ENCODE data around the gene SLC29A4. TPM values are rescaled to one million over a fixed set of nuclear protein-coding genes. Genes with fewer than 3 reads are reported as not detected.
A peak's percentile ranks its signal among the peaks of the same experiment; 100 is the strongest.

Gene SLC29A4
- total RNA-seq, 1 experiment from 2014 or later, result 38.9 TPM

- no peaks in the 10 kb centered on the region for H3K27me3 ChIP-seq (ENCODE audit: control insufficient read depth, insufficient read depth, low read length)
- 0 out of 2 replicates have a peak, but pooled peaks cover 5% of the 10 kb centered on the region for H3K4me1 ChIP-seq (ENCODE audit: control insufficient read depth, insufficient read depth, low read length)
- in situ Hi-C loops (cut with HindIII; ENCODE audit: low pct_unique_long_range_greater_than_20kb, low sequenced_read_pairs) (no loop called here), intact Hi-C loops (cut with micrococcal nuclease; ENCODE audit: unreplicated experiment) (no loop called here)
- H3K36me3 ChIP-seq (ENCODE audit: control insufficient read depth, insufficient read depth, low read length), result peaks cover 5% of the 10 kb centered on the region
- ATAC-seq (no peak), DNase-seq (ENCODE audit: low read depth, low spot score) (no peak)
- CTCF ChIA-PET, result no interaction called here
- H3K27ac ChIP-seq (ENCODE audit: low read length), result no peak overlapping the region
- no peak overlapping the region for H3K4me3 ChIP-seq (ENCODE audit: low read depth in 2 of 2, low read length in 2 of 2)
- POLR2A ChIA-PET, result no interaction called here
- BruUV-seq (replicated peaks), result no TSS peak
- H3K9me3 ChIP-seq (ENCODE audit: control insufficient read depth, insufficient read depth, low read depth, low read length), result no peaks in the 10 kb centered on the region
- TF ChIP-seq TCF7L2 (IDR thresholded peaks at IDR 0.05; ENCODE audit: low read depth, low read length), result no peak
- no peak for TF ChIP-seq CTCF (IDR thresholded peaks at IDR 0.05)
- no peak for TF ChIP-seq POLR2AphosphoS5 (IDR thresholded peaks at IDR 0.05; ENCODE audit: low read depth, low read length)
- TF ChIP-seq REST (IDR thresholded peaks at IDR 0.05; ENCODE audit: insufficient read depth in 1 of 2, low read depth in 2 of 2, low read length in 1 of 2), result no peak
- TF ChIP-seq SIN3A (IDR thresholded peaks at IDR 0.05; ENCODE audit: borderline replicate concordance, insufficient read depth, low read depth, low read length), result no peak
Observed at GRCh38 chr7:5350174-5350463, 67.4 kb downstream of the SLC29A4 start.

- Histone ChIP-seq H3K36me3 (ENCODE audit: control insufficient read depth, insufficient read depth, low read length) (peaks cover 5% of the 10 kb centered on the region), H3K4me3 (ENCODE audit: low read depth in 2 of 2, low read length in 2 of 2) (no peak overlapping the region), H3K9me3 (ENCODE audit: control insufficient read depth, insufficient read depth, low read depth, low read length) (no peaks in the 10 kb centered on the region), H3K4me1 (ENCODE audit: control insufficient read depth, insufficient read depth, low read length) (0 out of 2 replicates have a peak, but pooled peaks cover 5% of the 10 kb centered on the region), H3K27ac (ENCODE audit: low read length) (no peak overlapping the region), H3K27me3 (ENCODE audit: control insufficient read depth, insufficient read depth, low read length) (no peaks in the 10 kb centered on the region)
- 0 out of 2 replicates have a peak, but pooled peaks have one; percentile 23 for TF ChIP-seq POLR2AphosphoS5 (IDR thresholded peaks at IDR 0.05; ENCODE audit: low read depth, low read length)
- no peak for TF ChIP-seq SIN3A (IDR thresholded peaks at IDR 0.05; ENCODE audit: borderline replicate concordance, insufficient read depth, low read depth, low read length)
- DNase-seq (ENCODE audit: low read depth, low spot score) (no peak), ATAC-seq (no peak)
- ChIA-PET POLR2A (interaction anchor here (0.6 kb wide), 1 partner anchor 75 kb away, joined by 3 read pairs; no protein-coding TSS in a partner anchor), CTCF (interaction anchor here (0.6 kb wide), 1 partner anchor 245 kb away, joined by 3 read pairs; no protein-coding TSS in a partner anchor)
- intact Hi-C loops (cut with micrococcal nuclease; ENCODE audit: unreplicated experiment), result no loop called here
- in situ Hi-C loops (cut with HindIII; ENCODE audit: low pct_unique_long_range_greater_than_20kb, low sequenced_read_pairs), result no loop called here
- no TSS peak for BruUV-seq (replicated peaks)
Observed at GRCh38 chr7:5350600-5351385, 68.0 kb downstream of the SLC29A4 start.
